Endothelial cell of umbilical vein (primary cell): ENCODE data around the gene EBF4. TPM values are rescaled to one million over a fixed set of nuclear protein-coding genes. Genes with fewer than 3 reads are reported as not detected.

Experiments
- BruUV-seq: library from RNA; stranded (reverse); fragments of 400-500 nt; replicated peaks from 2 replicates; lab custom pipeline; 2021; lab: Mats Ljungman, UMichigan
- CTCF ChIA-PET: fragments of 300-600, 350-600 bp; sonication (Branson Sonifier 250); formaldehyde crosslinking; loops from one replicate; lab custom pipeline; 2021; ENCODE audit warnings: antibody characterized with exemption, inconsistent platforms; lab: Charles Lee
- POLR2A ChIA-PET: fragments of 300-600, 350-600 bp; sonication (Branson Sonifier 250); formaldehyde crosslinking; loops from one replicate; lab custom pipeline; 2021; ENCODE audit warnings: antibody characterized with exemption, inconsistent platforms; lab: Charles Lee
- DNase-seq: peaks from one replicate; pipeline ENCODE4 v3.0.0-alpha.2; 2011; ENCODE audit warnings: low read depth, low spot score
- FAIRE-seq: peaks from 2 replicates; lab custom pipeline; 2011; peaks lifted over from hg19 to GRCh38; lab: Jason Lieb, UNC
- H2AFZ ChIP-seq: 2 replicates; pipeline ENCODE4 v1.6.0; 2012; ENCODE audit warnings: low read depth, low read length, control low read depth, inconsistent platforms
- H3K27ac ChIP-seq: 2 replicates; pipeline ENCODE4 v1.5.1; 2011; ENCODE audit warnings: low read depth, mild to moderate bottlenecking, control low read depth, low read length, moderate library complexity; ENCODE audit not compliant: insufficient read depth
- H3K27me3 ChIP-seq, 2 experiments: 2 replicates each; pipeline versions ENCODE4 v1.6.0 to v1.6.1; 2011; ENCODE audit warnings: low read length in 2 of 2, mixed read lengths in 1 of 2; ENCODE audit not compliant: control insufficient read depth in 2 of 2, insufficient read depth in 2 of 2
- H3K36me3 ChIP-seq, 2 experiments: 2 replicates in 1 of 2; 3 replicates in 1 of 2; pipeline ENCODE4 v1.5.1; 2011; ENCODE audit warnings: low read length in 2 of 2, mild to moderate bottlenecking in 1 of 2, moderate library complexity in 1 of 2; ENCODE audit not compliant: control insufficient read depth in 2 of 2, insufficient read depth in 2 of 2; ENCODE audit errors: extremely low read depth in 1 of 2
- H3K4me1 ChIP-seq: 3 replicates; pipeline ENCODE4 v1.5.1; 2011; ENCODE audit warnings: mild to moderate bottlenecking, low read length; ENCODE audit not compliant: control insufficient read depth, insufficient read depth; ENCODE audit errors: extremely low read depth
- H3K4me2 ChIP-seq: 2 replicates; pipeline ENCODE4 v1.6.1; 2011; ENCODE audit warnings: low read length, control low read depth, mixed read lengths; ENCODE audit not compliant: insufficient read depth
- H3K4me3 ChIP-seq, 3 experiments: fragments of 200-600 bp in 1 of 3; sonication (generic), shearing (Covaris generic) in 1 of 3; replicated peaks in 1 of 3; 2 replicates each; pipeline ENCODE4 v1.5.1; 2011 to 2016; ENCODE audit warnings: control low read depth in 3 of 3, low read length in 3 of 3, mild to moderate bottlenecking in 2 of 3, inconsistent platforms in 1 of 3, low read depth in 1 of 3, moderate library complexity in 1 of 3; ENCODE audit not compliant: insufficient read depth in 1 of 3
- H3K79me2 ChIP-seq: 2 replicates; pipeline ENCODE4 v1.6.0; 2012; ENCODE audit warnings: low read length, inconsistent platforms; ENCODE audit not compliant: control insufficient read depth, insufficient read depth
- H3K9ac ChIP-seq: replicated peaks from 2 replicates; pipeline ENCODE3; 2011; ENCODE audit warnings: low read length, control low read depth; ENCODE audit not compliant: insufficient read depth; ENCODE audit errors: extremely low read depth
- H3K9me1 ChIP-seq: replicated peaks from 3 replicates; pipeline ENCODE4 v1.6.0; 2011; ENCODE audit warnings: mild to moderate bottlenecking, low read length; ENCODE audit not compliant: control insufficient read depth, insufficient read depth; ENCODE audit errors: extremely low read depth
- H3K9me3 ChIP-seq: replicated peaks from 2 replicates; pipeline ENCODE4 v1.5.1; 2012; ENCODE audit warnings: low read length, inconsistent platforms; ENCODE audit not compliant: control insufficient read depth, insufficient read depth
- H4K20me1 ChIP-seq: replicated peaks from 2 replicates; pipeline ENCODE3; 2011; ENCODE audit warnings: mild to moderate bottlenecking, low read length; ENCODE audit not compliant: control insufficient read depth, insufficient read depth; ENCODE audit errors: extremely low read depth
- EZH2 ChIP-seq: IDR thresholded peaks from 2 replicates; pipeline ENCODE4 v1.6.1; 2012; ENCODE audit warnings: borderline replicate concordance, low read depth, mild to moderate bottlenecking, moderate library complexity, low read length, inconsistent platforms; ENCODE audit not compliant: severe bottlenecking
- FOS ChIP-seq: IDR thresholded peaks from 2 replicates; pipeline ENCODE4 v1.6.1; 2011; ENCODE audit warnings: mild to moderate bottlenecking, low read length, moderate library complexity, borderline replicate concordance; ENCODE audit not compliant: insufficient read depth
- GATA2 ChIP-seq: IDR thresholded peaks from 2 replicates; pipeline ENCODE4 v1.7.0; 2011; ENCODE audit warnings: low read depth, mild to moderate bottlenecking, moderate library complexity, mixed read lengths, low read length; ENCODE audit not compliant: insufficient read length, insufficient read depth
- JUN ChIP-seq: IDR thresholded peaks from 2 replicates; pipeline ENCODE4 v1.6.1; 2011; ENCODE audit warnings: borderline replicate concordance, low read depth; ENCODE audit not compliant: insufficient read length, insufficient read depth
- MYC ChIP-seq: IDR thresholded peaks from one replicate; pipeline ENCODE4 v1.6.1; 2011; ENCODE audit warnings: mild to moderate bottlenecking, low read depth, low read length
- POLR2A ChIP-seq: IDR thresholded peaks from 2 replicates; pipeline ENCODE4 v1.6.1; 2012; ENCODE audit warnings: low read depth, mild to moderate bottlenecking, control low read depth, low read length
- POLR2AphosphoS5 ChIP-seq: IDR thresholded peaks from 2 replicates; pipeline ENCODE4 v1.6.1; 2012; ENCODE audit warnings: low read depth, mild to moderate bottlenecking, control low read depth, low read length, moderate library complexity; ENCODE audit not compliant: insufficient read depth
- dilution Hi-C: fragments of 300-500 bp; cut with MboI; formaldehyde crosslinking; loops from one replicate; pipeline ENCODE4 v1.15.0; 2019; ENCODE audit warnings: low sequenced_read_pairs; ENCODE audit not compliant: extremely low pct_ligation_motif_present
- intact Hi-C: fragments of 100-400 bp; cut with micrococcal nuclease; formaldehyde crosslinking; loops from one replicate; pipeline ENCODE4 v1.10.0; 2022
- polyA plus RNA-seq, 4 experiments: library from polyadenylated mRNA; depleted of rRNA in 3 of 4; stranded (reverse) in 3 of 4; unstranded in 1 of 4; fragments of >200 nt; gene quantifications; 2 replicates each; pipeline versions ENCODE4 v1.2.1 to v1.2.3, GENCODE V29; 2011 to 2012; ENCODE audit warnings: missing spikeins in 1 of 4
- total RNA-seq: library from RNA; stranded (reverse); gene quantifications from 2 replicates; pipeline ENCODE4 v1.2.3, GENCODE V29; 2021
- TF ChIP-seq, protein P1 (sequence below): IDR thresholded peaks from 2 replicates; pipeline ENCODE4 v1.6.1; 2011; ENCODE audit not compliant: insufficient read depth, insufficient read length
- TF ChIP-seq, protein P2 (sequence below), 2 donors: IDR thresholded peaks; 1 replicate in 1 of 2; 2 replicates in 1 of 2; pipeline ENCODE4 v1.5.1; 2011; ENCODE audit warnings: low read length in 2 of 2, mild to moderate bottlenecking in 2 of 2, moderate library complexity in 2 of 2, control low read depth in 1 of 2, inconsistent platforms in 1 of 2, low read depth in 1 of 2; ENCODE audit not compliant: insufficient read depth in 1 of 2; ENCODE audit errors: extremely low read depth in 1 of 2

EBF4 gene
- total and polyA plus RNA-seq, 2 donors (not counting 3 experiments of a cell fraction or from before 2014, with no cell fraction given): 2.7 to 3.4 TPM

DNA sequence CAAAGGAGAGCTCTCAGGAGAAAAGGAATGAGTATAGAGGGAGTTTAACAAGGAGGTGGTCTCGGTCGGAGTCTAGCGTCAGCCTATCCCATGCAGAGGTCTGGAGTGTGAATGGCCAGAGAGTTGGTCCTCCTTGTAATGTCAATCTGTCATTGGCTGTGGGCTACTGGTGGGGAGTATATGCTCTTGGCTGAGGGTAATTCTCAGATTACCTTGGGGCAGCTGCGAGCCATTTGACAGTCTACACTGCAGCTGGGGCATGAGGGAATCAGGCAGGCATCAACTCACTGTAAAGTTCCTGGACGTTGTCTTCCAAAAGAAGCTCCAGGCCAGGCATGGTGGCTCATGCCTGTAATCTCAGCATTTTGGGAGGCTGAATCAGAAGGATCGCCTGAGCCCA lies 48.1 kb downstream of the EBF4 start:
- dilution Hi-C loops: no loop called here
- intact Hi-C loops: no loop called here
- TF ChIP-seq GATA2 (no peak), POLR2A (no peak), POLR2AphosphoS5 (no peak), EZH2 (no peak), MYC (no peak), JUN (no peak), FOS (no peak)
- TF ChIP-seq, protein P1, sequence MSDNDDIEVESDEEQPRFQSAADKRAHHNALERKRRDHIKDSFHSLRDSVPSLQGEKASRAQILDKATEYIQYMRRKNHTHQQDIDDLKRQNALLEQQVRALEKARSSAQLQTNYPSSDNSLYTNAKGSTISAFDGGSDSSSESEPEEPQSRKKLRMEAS: no peak
- TF ChIP-seq, protein P2, sequence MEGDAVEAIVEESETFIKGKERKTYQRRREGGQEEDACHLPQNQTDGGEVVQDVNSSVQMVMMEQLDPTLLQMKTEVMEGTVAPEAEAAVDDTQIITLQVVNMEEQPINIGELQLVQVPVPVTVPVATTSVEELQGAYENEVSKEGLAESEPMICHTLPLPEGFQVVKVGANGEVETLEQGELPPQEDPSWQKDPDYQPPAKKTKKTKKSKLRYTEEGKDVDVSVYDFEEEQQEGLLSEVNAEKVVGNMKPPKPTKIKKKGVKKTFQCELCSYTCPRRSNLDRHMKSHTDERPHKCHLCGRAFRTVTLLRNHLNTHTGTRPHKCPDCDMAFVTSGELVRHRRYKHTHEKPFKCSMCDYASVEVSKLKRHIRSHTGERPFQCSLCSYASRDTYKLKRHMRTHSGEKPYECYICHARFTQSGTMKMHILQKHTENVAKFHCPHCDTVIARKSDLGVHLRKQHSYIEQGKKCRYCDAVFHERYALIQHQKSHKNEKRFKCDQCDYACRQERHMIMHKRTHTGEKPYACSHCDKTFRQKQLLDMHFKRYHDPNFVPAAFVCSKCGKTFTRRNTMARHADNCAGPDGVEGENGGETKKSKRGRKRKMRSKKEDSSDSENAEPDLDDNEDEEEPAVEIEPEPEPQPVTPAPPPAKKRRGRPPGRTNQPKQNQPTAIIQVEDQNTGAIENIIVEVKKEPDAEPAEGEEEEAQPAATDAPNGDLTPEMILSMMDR (IDR thresholded peaks at IDR 0.05; ENCODE audit: extremely low read depth in 1 of 2, insufficient read depth in 1 of 2, low read depth in 1 of 2, low read length in 2 of 2): no peak
- BruUV-seq: no TSS peak
- H3K9me1 ChIP-seq: no peaks in the 10 kb centered on the region
- H3K27me3 ChIP-seq: peaks cover 5 to 15% of the 10 kb centered on the region in 2 experiments
- no peaks in the 10 kb centered on the region for H3K4me1 ChIP-seq
- H3K9ac ChIP-seq: no peak overlapping the region
- no peak overlapping the region for H2AFZ ChIP-seq
- ChIA-PET POLR2A (no interaction called here), CTCF (interaction anchor here (1.1 to 4.0 kb wide), 6 partner anchors 11 to 55 kb away, joined by 3 to 17 read pairs (median 7); partner anchors contain the start of gene EBF4)
- no peak overlapping the region for H3K4me2 ChIP-seq
- no peak overlapping the region for H3K4me3 ChIP-seq
- H3K79me2 ChIP-seq: no peaks in the 10 kb centered on the region
- no peaks in the 10 kb centered on the region for H4K20me1 ChIP-seq
- no peak for DNase-seq
- no peak overlapping the region for H3K27ac ChIP-seq
- FAIRE-seq: no peak
- no peaks in the 10 kb centered on the region for H3K9me3 ChIP-seq
- no peaks in the 10 kb centered on the region for H3K36me3 ChIP-seq
